Activated CD8-positive, alpha-beta memory T cell treated with anti-CD3 and anti-CD28 coated beads, Interleukin-2, amount 50 U/mL, for 1 hour (primary cell): ENCODE data around the gene ERN2.
"Not testable (repeated sequence)": the region's sequence is repeated elsewhere in the genome, so short reads cannot be mapped to it uniquely, and the experiment has no call there.

Source experiments
- DNase-seq: peaks from one replicate; pipeline ENCODE4 v3.0.0-alpha.2; 2020; ENCODE audit errors: extremely low read depth

ERN2 gene

GRCh38 chr16:23722613-23723240 lies 9.7 kb upstream of the ERN2 start:
- DNase-seq, result not testable (repeated sequence)

- DNase-seq, result no peak
Measured at GRCh38 chr16:23716484-23716883, 3.5 kb upstream of the ERN2 start.

DNA sequence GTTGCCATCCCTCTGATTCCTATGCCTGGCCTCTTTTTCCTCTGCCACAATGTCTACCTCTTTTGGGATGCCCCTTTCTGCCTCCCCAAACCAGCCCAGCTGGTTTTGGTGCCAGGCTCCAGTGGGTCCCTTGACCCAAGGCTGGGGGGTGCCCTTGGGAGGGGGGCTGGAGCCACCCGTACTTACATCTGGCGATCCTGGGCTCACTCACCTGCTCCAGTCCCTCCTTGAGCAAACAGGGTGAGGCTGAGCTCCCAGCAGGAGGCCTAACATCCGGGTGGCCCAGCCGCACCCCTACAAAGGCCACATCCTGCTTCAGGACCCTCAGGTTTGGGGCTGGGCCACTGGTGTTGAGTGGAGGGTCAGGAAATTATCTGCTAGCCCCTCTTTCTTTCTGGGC lies 1.2 kb downstream of the ERN2 start:
- DNase-seq, result no peak

GRCh38 chr16:23710504-23710903 lies 2.5 kb downstream of the ERN2 start:
- no peak for DNase-seq

GRCh38 chr16:23710008-23710407 lies 3.0 kb downstream of the ERN2 start:
- no peak for DNase-seq

DNA sequence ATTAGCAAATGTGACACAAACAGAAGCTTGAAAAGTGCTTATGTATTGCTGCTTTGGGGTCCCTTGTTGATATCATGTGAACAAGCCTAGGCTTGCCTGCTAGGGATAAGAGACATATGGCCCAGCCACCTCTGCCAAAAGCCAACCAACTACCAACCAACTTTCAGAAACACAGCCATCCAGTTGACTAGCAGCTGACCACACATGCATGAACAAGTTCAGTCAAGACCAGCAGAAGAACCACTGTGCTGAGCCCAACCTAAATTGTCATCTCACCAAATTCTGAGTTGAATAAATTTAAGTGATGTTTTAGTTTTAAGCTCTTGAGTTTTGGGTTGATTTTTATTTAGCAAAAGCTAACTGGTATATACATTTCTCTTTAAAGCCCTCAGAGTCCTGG lies 3.5 kb downstream of the ERN2 start:
- no peak for DNase-seq

GRCh38 chr16:23706439-23706838 lies 6.6 kb downstream of the ERN2 start:
- DNase-seq, result no peak

- DNase-seq, result no peak
Measured at GRCh38 chr16:23705517-23705902, 7.5 kb downstream of the ERN2 start.

DNA sequence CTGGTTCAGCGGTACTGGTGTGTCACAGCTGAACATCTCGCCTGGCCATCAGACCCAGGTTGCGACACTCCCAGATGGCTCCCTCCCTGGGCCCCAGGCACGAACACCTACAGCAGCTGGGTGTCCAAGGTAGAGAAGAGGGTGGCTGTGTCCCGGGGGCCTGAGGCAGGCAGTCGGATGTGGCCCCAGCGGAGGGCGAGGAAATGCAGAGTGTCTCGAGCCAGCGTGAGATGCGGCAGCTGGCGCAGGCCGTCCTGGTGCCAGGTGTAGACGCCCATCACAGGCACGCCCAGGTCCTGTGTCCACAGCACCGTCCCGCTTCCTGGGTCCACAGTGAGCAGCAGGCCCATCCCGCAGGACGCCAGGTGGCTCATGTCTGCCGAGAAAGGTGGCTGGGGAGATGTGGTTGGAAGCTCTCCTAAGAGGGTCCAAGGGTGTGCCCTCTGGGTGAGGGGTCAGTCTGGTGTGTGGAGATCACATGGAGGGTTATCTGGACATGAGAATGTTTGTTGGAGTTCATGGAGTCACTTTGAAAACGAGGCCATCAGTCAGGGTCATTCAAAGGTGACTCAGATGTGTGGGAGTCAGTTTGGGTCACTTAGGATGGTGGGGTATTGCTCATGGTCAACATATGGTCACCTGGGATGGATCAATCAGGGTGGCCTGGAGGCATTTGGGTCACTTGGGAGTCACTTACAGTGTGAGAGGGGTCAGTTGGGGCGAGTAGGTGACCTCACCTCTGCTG lies 8.1 kb downstream of the ERN2 start:
- no peak for DNase-seq

- DNase-seq, result no peak
Measured at GRCh38 chr16:23702951-23703350, 10.1 kb downstream of the ERN2 start.

- no peak for DNase-seq
Measured at GRCh38 chr16:23701045-23701444, 12.0 kb downstream of the ERN2 start.

DNA sequence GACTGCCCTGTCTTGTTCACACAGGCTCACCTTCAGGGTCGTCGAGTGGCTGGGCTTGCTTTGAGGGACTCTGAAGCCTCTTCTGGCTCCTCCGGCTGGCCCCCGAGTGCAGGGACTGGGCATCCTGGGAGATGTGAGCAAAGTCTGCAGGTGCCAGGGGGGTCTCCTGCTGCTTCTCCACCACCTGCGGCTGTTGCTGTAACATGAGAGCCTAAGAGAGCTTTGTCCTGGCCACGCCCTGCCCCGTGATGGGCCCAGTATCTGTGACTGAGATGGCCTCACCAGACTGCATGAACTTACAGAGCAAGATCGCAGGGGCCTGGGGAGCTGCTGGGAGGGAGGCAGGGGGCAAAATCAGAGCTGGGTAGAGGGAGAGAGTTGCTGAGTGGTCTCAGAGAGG lies 12.5 kb downstream of the ERN2 start:
- DNase-seq, result no peak

DNA sequence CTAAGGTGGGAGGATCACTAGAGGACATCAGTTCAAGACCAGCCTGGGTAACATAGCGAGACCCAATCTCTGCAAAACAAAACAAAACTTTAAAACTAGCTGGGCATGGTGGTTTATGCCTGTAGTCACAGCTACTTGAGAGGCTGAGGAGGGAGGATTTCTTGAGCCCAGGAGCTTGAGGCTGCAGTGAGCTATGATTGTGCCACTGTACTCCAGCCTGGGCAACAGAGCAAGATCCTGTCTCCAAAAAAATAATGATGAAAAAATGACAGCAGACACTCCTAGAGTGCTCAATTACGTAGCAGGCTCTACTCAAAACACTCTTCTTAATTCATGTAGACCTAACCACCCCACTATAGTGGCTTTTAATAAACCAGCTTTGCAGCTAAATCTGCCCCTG lies 12.9 kb downstream of the ERN2 start:
- no peak for DNase-seq

DNA sequence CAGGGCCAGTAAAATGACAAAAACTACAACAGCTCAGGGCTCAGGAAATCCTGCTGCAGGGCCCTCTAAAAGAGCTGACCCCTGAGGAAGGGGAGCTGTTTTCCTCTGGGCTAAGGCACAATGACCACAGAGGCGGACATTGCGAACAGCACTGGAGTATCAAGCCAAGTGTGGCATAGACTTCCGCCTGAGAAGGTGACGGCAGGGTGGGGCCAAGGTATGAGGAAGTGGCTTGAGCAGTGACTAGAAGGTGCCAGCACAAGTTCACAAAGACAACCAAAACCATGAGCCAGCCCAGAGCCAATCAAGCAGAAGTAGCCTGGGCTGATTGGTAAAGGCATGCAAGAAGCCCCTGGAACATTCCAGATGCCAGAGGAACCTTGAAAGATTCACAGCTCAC lies 13.9 kb downstream of the ERN2 start:
- DNase-seq, result no peak

DNA sequence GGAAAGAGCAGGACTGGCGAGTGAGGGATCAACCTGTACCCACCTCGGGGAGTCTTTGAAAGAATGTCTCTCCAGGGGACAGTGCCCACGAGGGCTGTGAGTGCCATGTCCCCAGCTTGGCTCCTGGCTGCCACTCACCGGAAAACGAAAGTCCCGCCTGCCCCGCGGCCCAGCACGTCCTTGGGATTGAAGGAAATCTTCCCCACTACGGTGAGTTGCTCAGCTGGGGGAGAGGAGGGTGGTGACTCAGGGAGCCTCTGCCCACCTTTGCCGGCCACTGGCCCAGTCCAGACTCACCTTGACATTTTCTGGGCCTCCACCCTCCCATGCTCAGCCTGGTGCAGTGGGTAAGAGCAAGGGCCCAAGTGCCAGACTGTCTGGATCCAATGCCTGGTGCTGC lies 17.3 kb downstream of the ERN2 start:
- DNase-seq, result no peak

- DNase-seq, result no peak
Measured at GRCh38 chr16:23694644-23695373, 18.2 kb downstream of the ERN2 start.

DNA sequence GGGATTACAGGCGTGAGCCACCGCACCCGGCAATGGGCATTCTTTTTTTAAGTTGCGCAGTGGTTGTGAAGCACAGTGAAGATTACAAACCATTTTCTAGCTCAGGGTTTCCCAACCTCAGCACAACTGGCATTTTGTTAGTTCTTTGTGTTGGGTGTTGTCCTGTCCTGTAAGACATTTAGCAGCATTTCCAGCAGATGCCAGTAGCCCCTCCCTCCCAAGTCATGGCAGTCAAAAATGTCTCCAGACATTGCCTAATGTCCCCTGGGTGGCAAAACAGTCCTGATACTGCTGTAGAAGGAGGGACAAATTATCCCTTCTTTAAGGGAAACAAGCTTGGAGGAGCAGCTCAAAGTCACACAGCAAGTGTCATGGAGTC lies 18.8 kb downstream of the ERN2 start:
- no peak for DNase-seq

DNA sequence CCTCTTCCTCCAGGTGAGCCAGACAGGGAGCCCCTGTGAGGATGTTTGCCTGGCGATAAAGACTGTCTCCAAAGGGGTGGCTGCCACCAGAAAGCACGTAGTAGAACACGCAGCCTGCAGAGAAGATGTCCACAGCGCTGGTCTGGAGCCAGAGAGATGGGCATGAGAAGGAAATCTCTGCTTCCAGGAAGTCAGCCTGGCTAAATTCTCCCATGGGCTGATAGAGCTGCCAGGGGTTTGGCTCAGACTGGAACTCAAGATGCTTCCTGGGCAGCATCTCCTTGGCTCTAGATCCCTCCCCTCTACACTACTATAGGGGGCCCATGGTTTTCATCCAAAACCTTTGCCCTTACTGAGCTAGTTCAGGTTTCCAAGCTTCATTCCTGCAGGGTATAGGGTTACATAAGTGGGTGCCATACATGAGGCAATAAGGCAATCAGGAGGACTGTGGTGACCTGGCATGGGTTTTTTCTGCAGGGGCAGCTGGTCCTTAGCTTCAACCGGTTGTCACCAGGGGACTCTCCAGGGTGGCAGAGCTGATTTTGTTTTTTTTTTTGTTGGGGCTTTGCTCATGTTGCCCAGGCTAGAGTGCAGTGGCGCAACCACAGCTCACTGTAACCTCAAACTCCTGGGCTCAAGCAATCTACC lies 20.7 kb downstream of the ERN2 start:
- DNase-seq, result no peak

- no peak for DNase-seq
Measured at GRCh38 chr16:23691483-23692189, 21.4 kb downstream of the ERN2 start.

GRCh38 chr16:23690771-23691482 lies 22.1 kb downstream of the ERN2 start:
- DNase-seq, result no peak

DNA sequence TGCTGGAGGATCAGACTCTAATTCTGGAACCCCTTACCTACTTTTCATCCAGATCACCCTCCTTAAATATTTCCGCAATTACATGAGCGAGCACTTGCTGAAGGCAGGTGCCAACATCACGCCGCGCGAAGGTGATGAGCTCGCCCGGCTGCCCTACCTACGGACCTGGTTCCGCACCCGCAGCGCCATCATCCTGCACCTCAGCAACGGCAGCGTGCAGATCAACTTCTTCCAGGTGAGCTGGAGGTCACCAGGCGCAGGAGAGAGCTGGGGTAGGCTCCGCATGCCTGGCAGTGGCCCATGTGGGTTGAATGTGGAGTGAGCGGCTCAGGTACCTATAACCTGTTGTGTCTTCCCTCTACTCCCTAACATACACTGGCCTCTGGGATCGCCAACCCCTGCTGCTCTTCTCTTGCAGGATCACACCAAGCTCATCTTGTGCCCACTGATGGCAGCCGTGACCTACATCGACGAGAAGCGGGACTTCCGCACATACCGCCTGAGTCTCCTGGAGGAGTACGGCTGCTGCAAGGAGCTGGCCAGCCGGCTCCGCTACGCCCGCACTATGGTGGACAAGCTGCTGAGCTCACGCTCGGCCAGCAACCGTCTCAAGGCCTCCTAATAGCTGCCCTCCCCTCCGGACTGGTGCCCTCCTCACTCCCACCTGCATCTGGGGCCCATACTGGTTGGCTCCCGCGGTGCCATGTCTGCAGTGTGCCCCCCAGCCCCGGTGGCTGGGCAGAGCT lies 23.4 kb downstream of the ERN2 start:
- DNase-seq, result no peak
